Astrocyte of the hippocampus (primary cell): ENCODE data around the gene ERC2.

Experiments
- DNase-seq: peaks from one replicate; pipeline ENCODE4 v3.0.0; 2011; ENCODE audit warnings: low read depth, low spot score

Gene ERC2

GRCh38 chr3:56123487-56123886 lies 344.8 kb downstream of the ERC2 start:
- DNase-seq: no peak

- no peak for DNase-seq
Measured at GRCh38 chr3:56122911-56123310, 345.4 kb downstream of the ERC2 start.

GRCh38 chr3:56121716-56122115 lies 346.6 kb downstream of the ERC2 start:
- DNase-seq: no peak

GRCh38 chr3:56119575-56120349 lies 348.5 kb downstream of the ERC2 start:
- no peak for DNase-seq

GRCh38 chr3:56118968-56119367 lies 349.3 kb downstream of the ERC2 start:
- DNase-seq: no peak

GRCh38 chr3:56115698-56116097 lies 352.6 kb downstream of the ERC2 start:
- DNase-seq: no peak

GRCh38 chr3:56115199-56115598 lies 353.1 kb downstream of the ERC2 start:
- no peak for DNase-seq

GRCh38 chr3:56113908-56114307 lies 354.4 kb downstream of the ERC2 start:
- no peak for DNase-seq

- no peak for DNase-seq
Measured at GRCh38 chr3:56113231-56113630, 355.0 kb downstream of the ERC2 start.

- DNase-seq: no peak
Measured at GRCh38 chr3:56111606-56112304, 356.5 kb downstream of the ERC2 start.

DNA sequence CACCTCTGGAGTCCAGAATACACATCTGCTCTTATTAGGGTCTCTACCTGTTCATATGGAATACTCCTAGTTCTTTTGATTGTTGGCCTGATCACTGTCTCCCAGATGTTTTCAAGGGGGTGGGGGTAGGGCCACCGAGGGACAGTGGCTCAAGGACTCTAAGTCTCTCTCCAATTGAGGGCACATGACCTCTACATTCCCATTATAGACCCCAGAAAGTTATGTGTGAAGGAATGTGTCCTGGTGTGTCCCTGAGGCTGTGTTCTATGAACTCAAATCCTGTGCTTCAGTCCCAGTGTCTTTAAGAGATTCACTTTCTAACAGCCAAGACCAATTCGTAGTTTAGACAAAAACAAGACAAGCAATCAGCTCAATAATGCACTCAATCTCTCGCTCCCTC lies 357.4 kb downstream of the ERC2 start:
- no peak for DNase-seq

- no peak for DNase-seq
Measured at GRCh38 chr3:56107157-56107556, 361.1 kb downstream of the ERC2 start.

- DNase-seq: no peak
Measured at GRCh38 chr3:56102032-56102431, 366.2 kb downstream of the ERC2 start.

GRCh38 chr3:56101576-56101975 lies 366.7 kb downstream of the ERC2 start:
- no peak for DNase-seq

DNA sequence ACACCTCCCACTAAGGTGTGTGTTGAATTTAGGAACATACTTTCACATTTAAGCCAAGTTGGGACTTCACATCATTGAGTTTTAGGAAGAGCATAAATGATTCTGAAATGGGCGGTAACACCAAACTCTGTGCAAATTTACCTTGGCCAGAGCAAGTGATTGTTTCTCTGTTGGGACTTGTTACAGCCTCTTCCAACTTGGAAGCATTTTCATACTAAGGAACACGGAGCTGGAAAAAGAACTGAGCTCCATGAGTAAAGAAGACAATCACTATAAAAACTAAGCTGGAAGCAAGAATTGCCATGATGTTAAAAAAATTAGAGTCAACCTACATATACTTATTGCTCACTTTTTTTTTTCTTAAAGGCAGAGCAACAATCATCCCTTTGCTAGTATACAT lies 371.3 kb downstream of the ERC2 start:
- DNase-seq: no peak

- DNase-seq: no peak
Measured at GRCh38 chr3:56094170-56094569, 374.1 kb downstream of the ERC2 start.

GRCh38 chr3:56089739-56090138 lies 378.5 kb downstream of the ERC2 start:
- DNase-seq: no peak

- no peak for DNase-seq
Measured at GRCh38 chr3:56087451-56088053, 380.7 kb downstream of the ERC2 start.

DNA sequence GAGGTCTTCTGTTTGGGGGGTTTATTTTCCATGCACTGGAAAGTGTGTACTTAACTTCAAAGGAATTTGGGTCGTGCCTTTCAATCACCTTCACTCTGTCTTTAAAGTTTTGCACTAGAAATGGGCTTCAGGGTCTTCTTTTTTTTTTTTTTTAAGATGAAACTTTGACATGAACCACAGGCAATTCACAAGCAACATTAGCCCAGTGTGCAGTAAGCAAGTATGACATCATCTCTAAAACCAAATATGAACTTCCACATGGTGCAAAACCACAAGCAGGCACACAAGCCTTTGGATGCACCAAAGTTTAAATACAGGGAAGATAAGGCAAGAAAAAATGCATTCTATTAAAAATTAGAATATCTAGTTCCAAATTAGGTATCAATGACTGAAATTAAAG lies 381.9 kb downstream of the ERC2 start:
- peak; percentile 45 for DNase-seq

- DNase-seq: no peak
Measured at GRCh38 chr3:56081246-56081645, 387.0 kb downstream of the ERC2 start.

DNA sequence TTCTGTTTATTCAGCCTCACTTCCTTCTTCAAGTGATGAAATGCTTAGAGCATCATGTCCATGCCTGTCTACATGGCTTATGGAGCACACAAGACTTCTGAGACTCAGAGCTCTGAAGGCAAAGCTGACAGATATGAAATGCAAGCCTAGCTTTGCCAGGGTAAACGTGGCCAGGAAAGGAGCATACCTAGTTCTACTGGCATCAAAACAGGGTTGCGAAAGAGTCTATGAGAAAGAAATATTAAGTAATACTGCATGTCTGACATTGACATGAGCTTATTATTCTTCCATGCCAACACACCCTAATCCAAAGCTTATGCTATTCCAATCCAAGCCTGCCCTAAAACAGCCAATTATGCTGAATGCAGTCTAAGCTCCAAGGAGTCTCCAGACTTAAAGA lies 391.5 kb downstream of the ERC2 start:
- no peak for DNase-seq

DNA sequence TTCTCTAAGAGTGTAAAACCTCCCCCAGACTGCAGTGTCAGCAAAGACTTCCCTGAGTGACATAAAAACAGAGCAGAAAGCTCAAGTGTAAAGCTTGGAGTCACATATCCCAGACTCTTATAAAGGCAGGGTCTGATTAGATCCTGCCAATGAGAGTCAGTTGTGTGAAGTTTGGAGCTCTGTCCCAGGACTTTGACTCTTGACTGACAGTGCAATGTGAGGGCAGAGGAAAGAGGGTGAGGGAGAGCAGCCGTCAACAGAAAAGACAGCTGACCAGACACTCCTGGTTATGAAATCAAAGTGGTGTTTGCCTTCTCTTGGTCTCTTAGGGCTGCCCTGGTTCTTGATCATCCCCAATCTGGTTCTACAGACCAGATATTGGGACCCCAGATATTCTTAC lies 393.2 kb downstream of the ERC2 start:
- no peak for DNase-seq

DNA sequence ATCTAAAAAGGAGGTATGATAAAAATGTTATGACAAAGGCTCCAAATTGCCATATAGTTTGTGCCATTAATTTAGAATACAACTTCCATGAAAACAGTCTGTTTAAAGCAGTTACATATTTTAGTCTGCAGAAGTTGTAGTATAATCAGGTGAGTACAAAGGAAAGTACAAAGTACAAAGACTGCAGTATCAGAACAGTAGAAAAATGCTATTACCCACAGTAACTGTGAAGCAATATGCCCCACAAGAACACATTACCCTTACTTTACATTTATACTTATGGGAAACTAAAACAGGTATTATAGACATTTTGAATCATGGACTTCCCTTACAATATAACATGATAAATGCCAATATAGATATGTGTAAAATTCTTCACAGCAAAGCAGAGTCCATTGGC lies 398.5 kb downstream of the ERC2 start:
- no peak for DNase-seq
